Measurements from ENCODE around the gene CD28. TPM values are rescaled to one million over a fixed set of nuclear protein-coding genes. Genes with fewer than 3 reads are reported as not detected.

Gene CD28
- total RNA-seq, 1 donor from 2014 or later: 2.5 TPM

DNA sequence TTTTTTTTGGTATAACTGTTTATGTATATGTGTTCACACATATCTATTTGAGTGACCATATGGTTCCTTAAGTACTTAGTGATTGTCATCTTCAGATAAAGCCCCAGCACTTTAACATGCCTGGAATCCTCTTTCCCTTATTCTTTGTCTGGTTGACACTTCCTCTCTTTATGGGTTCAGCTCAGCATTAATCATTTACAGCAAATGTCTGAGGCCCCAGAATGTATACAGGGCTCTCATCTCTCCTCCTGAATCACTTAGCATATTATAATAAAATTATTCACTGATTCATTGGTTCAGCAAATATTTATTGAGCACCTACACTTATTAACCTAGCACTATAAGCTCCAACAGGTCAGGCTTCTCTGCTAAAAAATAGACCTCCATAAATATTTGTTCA lies 43.5 kb upstream of the CD28 start:
- no peaks in the 10 kb centered on the region for H3K9me3 ChIP-seq
- DNase-seq: no peak
- H3K4me1 ChIP-seq: no peaks in the 10 kb centered on the region
- intact Hi-C loops (cut with DNase I): no loop called here
- no peak for ATAC-seq
- H3K36me3 ChIP-seq: no peaks in the 10 kb centered on the region
- no peak overlapping the region for H3K4me3 ChIP-seq
- no peaks in the 10 kb centered on the region for H3K27me3 ChIP-seq
- H3K27ac ChIP-seq: no peak overlapping the region
- TF ChIP-seq CTCF (IDR thresholded peaks at IDR 0.05): no peak

DNA sequence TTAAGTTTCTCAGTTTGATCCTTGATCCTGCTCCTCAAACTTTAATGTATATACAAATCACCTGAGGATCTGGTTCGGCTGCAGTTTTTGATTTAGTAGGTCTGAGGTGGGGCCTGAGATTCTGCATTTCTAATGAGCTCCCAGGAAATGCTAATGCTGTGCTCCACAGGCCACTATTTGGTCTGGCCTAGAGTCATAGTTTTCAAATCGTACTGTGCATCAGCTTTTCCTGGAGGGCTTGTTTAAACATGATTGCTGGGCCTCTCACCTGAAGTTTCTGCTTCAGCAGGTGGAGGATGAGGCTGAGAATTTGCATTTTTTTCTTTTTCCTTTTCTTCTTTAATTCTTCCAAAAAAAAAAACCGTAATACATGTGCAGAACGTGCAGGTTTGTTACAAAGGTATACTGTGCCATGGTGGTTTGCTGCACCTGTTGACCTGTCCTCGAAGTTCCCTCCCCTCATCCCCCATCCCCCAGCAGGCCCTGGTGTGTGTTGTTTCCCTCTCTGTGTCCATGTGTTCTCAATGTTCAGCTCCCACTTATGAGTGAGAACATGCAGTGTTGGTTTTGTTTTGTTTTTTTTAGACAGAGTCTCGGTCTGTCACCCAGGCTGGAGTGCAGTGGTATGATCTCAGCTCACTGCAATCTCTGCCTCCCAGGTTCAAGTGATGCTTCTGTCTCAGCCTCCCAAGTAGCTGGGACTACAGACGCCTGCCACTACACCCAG lies 42.2 kb upstream of the CD28 start:
- Histone ChIP-seq H3K9me3 (no peaks in the 10 kb centered on the region), H3K27me3 (no peaks in the 10 kb centered on the region), H3K4me3 (no peak overlapping the region), H3K4me1 (no peaks in the 10 kb centered on the region), H3K36me3 (no peaks in the 10 kb centered on the region), H3K27ac (no peak overlapping the region)
- TF ChIP-seq CTCF (IDR thresholded peaks at IDR 0.05): no peak
- intact Hi-C loops (cut with DNase I): no loop called here
- no peak for DNase-seq
- peak; percentile 70 for ATAC-seq

- no peaks in the 10 kb centered on the region for H3K4me1 ChIP-seq
- H3K9me3 ChIP-seq: no peaks in the 10 kb centered on the region
- no peaks in the 10 kb centered on the region for H3K36me3 ChIP-seq
- DNase-seq (no peak), ATAC-seq (no peak)
- no peak for TF ChIP-seq CTCF (IDR thresholded peaks at IDR 0.05)
- no peaks in the 10 kb centered on the region for H3K27me3 ChIP-seq
- H3K27ac ChIP-seq: no peak overlapping the region
- H3K4me3 ChIP-seq: no peak overlapping the region
- intact Hi-C loops (cut with DNase I): no loop called here
These were observed 38.6 kb upstream of the CD28 start for GRCh38 chr2:203667838-203668237.

- ATAC-seq: peak; percentile 66
- no peak overlapping the region for H3K27ac ChIP-seq
- no peak for DNase-seq
These were observed 36.6 kb upstream of the CD28 start for GRCh38 chr2:203669820-203670219.

GRCh38 chr2:203670939-203671338 lies 35.5 kb upstream of the CD28 start:
- Histone ChIP-seq H3K9me3 (no peaks in the 10 kb centered on the region), H3K4me3 (no peak overlapping the region), H3K36me3 (no peaks in the 10 kb centered on the region), H3K4me1 (peaks cover 7% of the 10 kb centered on the region), H3K27ac (no peak overlapping the region), H3K27me3 (no peaks in the 10 kb centered on the region)
- no peak for TF ChIP-seq CTCF (IDR thresholded peaks at IDR 0.05)
- ATAC-seq: peak; percentile 91
- no peak for DNase-seq
- intact Hi-C loops (cut with DNase I): no loop called here

More at GRCh38 chr2:203669820-203670219, 36.6 kb upstream of the CD28 start:
- Histone ChIP-seq H3K4me3 (no peak overlapping the region), H3K27me3 (no peaks in the 10 kb centered on the region), H3K9me3 (no peaks in the 10 kb centered on the region), H3K36me3 (no peaks in the 10 kb centered on the region), H3K4me1 (peaks cover 7% of the 10 kb centered on the region)
- no peak for TF ChIP-seq CTCF (IDR thresholded peaks at IDR 0.05)
- intact Hi-C loops (cut with DNase I): no loop called here

DNA sequence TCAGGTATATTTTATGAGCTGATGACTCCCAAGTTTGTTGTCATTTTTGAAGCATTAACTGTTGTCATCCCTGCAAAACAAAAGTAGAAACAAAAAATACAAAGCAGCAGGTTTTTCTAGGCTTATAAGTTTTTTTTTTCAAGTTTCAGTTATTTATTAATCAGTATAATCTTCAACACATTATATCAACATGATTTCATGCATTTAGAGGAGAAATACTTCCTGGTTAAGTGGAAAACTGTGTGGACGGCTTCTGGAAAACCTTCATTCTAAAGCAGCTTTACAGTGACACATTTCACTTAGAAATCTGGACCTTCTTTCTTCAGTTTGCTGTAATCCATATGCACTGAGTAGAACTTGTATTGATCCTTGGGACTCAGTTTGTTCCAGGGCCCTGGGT lies 34.6 kb upstream of the CD28 start:
- no peaks in the 10 kb centered on the region for H3K36me3 ChIP-seq
- no peak for DNase-seq
- H3K4me1 ChIP-seq: peaks cover 7% of the 10 kb centered on the region
- H3K9me3 ChIP-seq: no peaks in the 10 kb centered on the region
- no peak for ATAC-seq
- no peaks in the 10 kb centered on the region for H3K27me3 ChIP-seq
- H3K4me3 ChIP-seq: no peak overlapping the region
- no peak overlapping the region for H3K27ac ChIP-seq
- no peak for TF ChIP-seq CTCF (IDR thresholded peaks at IDR 0.05)
- intact Hi-C loops (cut with DNase I): no loop called here

Measured in upper lobe of right lung (tissue), 1 donor.